Upper lobe of right lung (tissue), 1 donor: ENCODE measurements around the gene PRRT1B. TPM values are rescaled to one million over a fixed set of nuclear protein-coding genes. Genes with fewer than 3 reads are reported as not detected.

ENCODE experiments used
- ATAC-seq: fragments of 200-7000 bp; cut with Tn5 transposase; one replicate; pipeline ENCODE4 v1.9.1; 2020; ENCODE audit warnings: mild to moderate bottlenecking, moderate library complexity
- DNase-seq: peaks from one replicate; pipeline ENCODE4 v3.0.0-alpha.2; 2020
- H3K27ac ChIP-seq: fragments of 200-600 bp; one replicate; pipeline ENCODE4 v1.8.0; 2022
- H3K27me3 ChIP-seq: fragments of 200-600 bp; one replicate; pipeline ENCODE4 v1.8.0; 2022; ENCODE audit warnings: mild to moderate bottlenecking
- H3K36me3 ChIP-seq: fragments of 200-600 bp; one replicate; pipeline ENCODE4 v1.8.0; 2022
- H3K4me1 ChIP-seq: fragments of 200-600 bp; one replicate; pipeline ENCODE4 v1.8.0; 2022
- H3K4me3 ChIP-seq: fragments of 200-600 bp; one replicate; pipeline ENCODE4 v1.8.0; 2022; ENCODE audit warnings: mild to moderate bottlenecking
- H3K9me3 ChIP-seq: fragments of 200-600 bp; one replicate; pipeline ENCODE4 v1.8.0; 2022
- CTCF ChIP-seq: fragments of 200-600 bp; IDR thresholded peaks from one replicate; pipeline ENCODE4 v1.8.0; 2022; ENCODE audit warnings: antibody characterized with exemption
- intact Hi-C: fragments of 100-400 bp; cut with DNase I; formaldehyde crosslinking; loops from one replicate; pipeline ENCODE4 v1.11.0; 2022
- total RNA-seq: library from RNA; stranded (reverse); fragmentation: NEBNext Ultra II Directional; extraction: Animal tissue kit (Norgen Biotek cat#: 25700); gene quantifications from one replicate; pipeline ENCODE4 v1.2.1, GENCODE V29; 2021
- donor health status: DM: no; HTN: yes; CAD: no; lungs with severe emphysema.

PRRT1B gene
- total RNA-seq, 1 donor from 2014 or later = 3.9 TPM

- no peak overlapping the region for H3K27ac ChIP-seq
- intact Hi-C loops = no loop called here
Observed at GRCh38 chr9:131500939-131501541, 44.3 kb upstream of the PRRT1B start.

GRCh38 chr9:131502781-131503625 is 42.3 kb upstream of the PRRT1B start, which contains the start of gene POMT1:
TSS of gene POMT1 (plus strand) at chr9:131502918. CDS start at chr9:131504219, 1,301 bp downstream.
- intact Hi-C loops = no loop called here
- DNase-seq (peak; percentile 95), ATAC-seq (peak; percentile 97)
- Histone ChIP-seq H3K4me1 (peaks cover 16% of the 10 kb centered on the region), H3K27me3 (no peaks in the 10 kb centered on the region), H3K9me3 (no peaks in the 10 kb centered on the region), H3K36me3 (peaks cover 16% of the 10 kb centered on the region), H3K27ac (peak within 1 kb of the TSS; percentile 67), H3K4me3 (peak within 1 kb of the TSS; percentile 87)
- no peak for TF ChIP-seq CTCF

More at GRCh38 chr9:131500939-131501541, 44.3 kb upstream of the PRRT1B start:
- peaks cover 36% of the 10 kb centered on the region for H3K36me3 ChIP-seq
- DNase-seq (no peak), ATAC-seq (no peak)
- H3K27me3 ChIP-seq = no peaks in the 10 kb centered on the region
- no peaks in the 10 kb centered on the region for H3K9me3 ChIP-seq
- TF ChIP-seq CTCF = no peak
- no peak overlapping the region for H3K4me3 ChIP-seq
- H3K4me1 ChIP-seq = peaks cover 16% of the 10 kb centered on the region

GRCh38 chr9:131503626-131504465 is 41.5 kb upstream of the PRRT1B start:
- Histone ChIP-seq H3K9me3 (no peaks in the 10 kb centered on the region), H3K4me3 (peak overlapping the region; percentile 87), H3K27ac (peak overlapping the region; percentile 67), H3K4me1 (peaks cover 16% of the 10 kb centered on the region), H3K36me3 (peaks cover 9% of the 10 kb centered on the region), H3K27me3 (no peaks in the 10 kb centered on the region)
- ATAC-seq (no peak), DNase-seq (no peak)
- TF ChIP-seq CTCF = no peak
- intact Hi-C loops = no loop called here

- intact Hi-C loops = no loop called here
- TF ChIP-seq CTCF = no peak
- H3K36me3 ChIP-seq = peaks cover 8% of the 10 kb centered on the region
- DNase-seq (no peak), ATAC-seq (no peak)
- no peaks in the 10 kb centered on the region for H3K27me3 ChIP-seq
- no peak overlapping the region for H3K27ac ChIP-seq
- no peaks in the 10 kb centered on the region for H3K9me3 ChIP-seq
- peaks cover 16% of the 10 kb centered on the region for H3K4me1 ChIP-seq
- H3K4me3 ChIP-seq = no peak overlapping the region
Observed at GRCh38 chr9:131505012-131505411, 40.3 kb upstream of the PRRT1B start.

GRCh38 chr9:131511416-131511815 is 33.9 kb upstream of the PRRT1B start:
- DNase-seq (no peak), ATAC-seq (no peak)
- no peak overlapping the region for H3K4me3 ChIP-seq
- intact Hi-C loops = no loop called here
- no peaks in the 10 kb centered on the region for H3K4me1 ChIP-seq
- no peaks in the 10 kb centered on the region for H3K9me3 ChIP-seq
- no peaks in the 10 kb centered on the region for H3K27me3 ChIP-seq
- no peak for TF ChIP-seq CTCF
- no peak overlapping the region for H3K27ac ChIP-seq
- peaks cover 60% of the 10 kb centered on the region for H3K36me3 ChIP-seq
